HL-60/S4 treated with retinoic acid at 250 ng/mL for 4 days and 3 days (cell line): ENCODE results near the gene KLHL12.
"Not testable (repeated sequence)": the region's sequence is repeated elsewhere in the genome, so short reads cannot be mapped to it uniquely, and the experiment has no call there.

Source experiments
- in situ Hi-C: fragments of 300-500 bp; cut with MboI; formaldehyde crosslinking; loops from 2 replicates; pipeline ENCODE4 v1.7.0; 2022; ENCODE audit warnings: low sequenced_read_pairs

KLHL12 gene

GRCh38 chr1:202952099-202952498 lies 25.1 kb upstream of the KLHL12 start:
- in situ Hi-C loops = no loop called here

- in situ Hi-C loops = no loop called here
Measured at GRCh38 chr1:202951437-202951836, 24.4 kb upstream of the KLHL12 start.

DNA sequence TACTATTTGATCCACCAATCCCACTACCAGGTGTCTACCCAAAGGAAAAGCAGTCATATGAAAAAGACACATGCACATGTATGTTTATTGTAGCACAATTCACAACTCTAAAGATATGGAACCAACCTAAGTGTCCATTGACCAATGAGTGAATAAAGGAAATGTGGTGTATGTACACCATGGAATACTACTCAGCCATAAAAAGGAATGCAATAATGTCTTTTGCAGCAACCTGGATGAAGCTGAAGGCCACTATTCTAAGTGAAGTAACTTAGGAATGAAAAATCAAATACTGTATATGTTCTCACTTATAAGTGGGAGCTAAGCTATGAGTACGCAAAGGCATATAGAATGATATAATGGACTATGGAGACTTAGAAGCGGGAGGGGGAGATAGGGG lies 18.4 kb upstream of the KLHL12 start:
- in situ Hi-C loops = no loop called here

GRCh38 chr1:202944438-202944921 lies 17.4 kb upstream of the KLHL12 start:
- in situ Hi-C loops = no loop called here

DNA sequence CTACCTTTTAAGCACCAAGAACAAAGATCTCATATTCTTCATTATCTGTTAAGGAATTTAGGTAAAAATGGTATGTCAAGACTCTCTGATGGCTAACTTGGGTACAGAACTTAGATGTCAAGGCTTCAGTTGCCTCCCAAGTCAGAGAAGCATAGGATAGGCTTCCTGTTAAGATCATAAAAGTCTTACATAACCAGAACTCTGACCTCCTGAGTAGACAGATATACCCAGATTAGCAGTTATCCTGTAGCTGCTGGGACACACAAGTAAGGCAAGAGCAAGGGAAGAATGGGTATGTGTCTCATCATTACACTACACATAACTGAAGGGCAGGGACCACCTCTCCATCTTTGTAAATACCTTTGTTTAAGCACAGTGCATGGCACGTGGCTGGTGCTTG lies 15.4 kb upstream of the KLHL12 start:
- in situ Hi-C loops = no loop called here

- in situ Hi-C loops = no loop called here
Measured at GRCh38 chr1:202941372-202941771, 14.3 kb upstream of the KLHL12 start.

- in situ Hi-C loops = no loop called here
Measured at GRCh38 chr1:202940561-202940960, 13.5 kb upstream of the KLHL12 start.

- in situ Hi-C loops = no loop called here
Measured at GRCh38 chr1:202938287-202938925, 11.4 kb upstream of the KLHL12 start.

DNA sequence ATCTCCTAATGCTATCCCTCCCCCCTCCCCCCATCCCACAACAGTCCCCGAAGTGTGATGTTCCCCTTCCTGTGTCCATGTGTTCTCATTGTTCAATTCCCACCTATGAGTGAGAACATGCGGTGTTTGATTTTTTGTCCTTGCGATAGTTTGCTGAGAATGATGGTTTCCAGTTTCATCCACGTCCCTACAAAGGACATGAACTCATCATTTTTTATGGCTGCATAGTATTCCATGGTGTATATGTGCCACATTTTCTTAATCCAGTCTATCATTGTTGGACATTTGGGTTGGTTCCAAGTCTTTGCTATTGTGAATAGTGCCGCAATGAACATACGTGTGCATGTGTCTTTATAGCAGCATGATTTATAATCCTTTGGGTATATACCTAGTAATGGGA lies 9.4 kb upstream of the KLHL12 start:
- in situ Hi-C loops = not testable (repeated sequence)

DNA sequence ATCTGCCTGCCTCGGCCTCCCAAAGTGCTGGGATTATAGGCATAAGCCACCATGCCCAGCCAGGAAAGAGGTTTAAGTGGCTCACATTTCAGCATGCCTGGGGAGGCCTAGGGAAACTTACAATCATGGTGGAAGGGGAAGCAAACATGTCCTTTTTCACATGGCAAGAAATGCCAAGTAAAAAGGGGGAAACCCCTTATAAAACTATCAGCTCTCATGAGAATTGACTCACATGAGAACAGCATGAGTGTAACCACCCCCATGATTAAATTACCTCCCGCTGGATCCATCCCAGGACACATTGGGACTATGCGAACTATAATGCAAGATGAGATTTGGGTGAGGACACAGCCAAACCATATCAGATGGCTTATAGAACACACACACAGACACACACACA lies 8.8 kb upstream of the KLHL12 start:
- in situ Hi-C loops = no loop called here

DNA sequence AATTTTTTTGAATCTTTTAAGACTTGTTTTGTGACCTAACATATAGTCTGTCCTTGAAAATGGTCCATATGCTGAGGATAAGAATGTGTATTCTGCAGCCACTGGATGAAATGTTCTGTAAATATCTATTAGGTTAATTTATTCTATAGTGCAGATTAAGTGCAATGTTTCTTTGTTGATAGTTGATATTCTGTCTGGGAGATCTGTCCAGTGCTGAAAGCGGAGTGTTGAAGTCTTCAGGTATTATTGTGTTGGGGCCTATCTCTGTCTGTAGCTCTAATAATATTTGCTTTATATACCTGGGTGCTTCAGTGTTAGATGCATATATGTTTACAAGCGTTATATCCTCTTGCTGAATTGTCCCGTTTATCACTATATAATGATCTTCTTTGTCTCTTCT lies 7.7 kb upstream of the KLHL12 start:
- in situ Hi-C loops = no loop called here

DNA sequence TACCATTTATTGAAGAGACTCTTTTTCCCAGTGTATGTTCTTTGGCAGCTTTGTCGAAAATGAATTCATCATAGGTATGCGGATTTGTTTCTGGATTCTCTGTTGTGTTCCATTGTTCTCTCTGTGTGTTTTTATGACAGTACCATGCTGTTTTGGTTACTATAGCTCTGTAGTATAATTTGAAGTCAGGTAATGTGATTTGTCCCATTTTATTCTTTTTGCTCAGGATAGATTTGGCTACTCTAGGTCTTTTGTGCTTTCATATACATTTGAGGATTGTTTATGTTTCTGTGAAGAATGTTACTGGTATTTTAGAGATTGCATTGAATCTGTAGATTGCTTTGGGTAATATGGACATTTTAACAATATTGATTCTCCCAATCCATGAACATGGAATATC lies 5.4 kb upstream of the KLHL12 start:
- in situ Hi-C loops = no loop called here

DNA sequence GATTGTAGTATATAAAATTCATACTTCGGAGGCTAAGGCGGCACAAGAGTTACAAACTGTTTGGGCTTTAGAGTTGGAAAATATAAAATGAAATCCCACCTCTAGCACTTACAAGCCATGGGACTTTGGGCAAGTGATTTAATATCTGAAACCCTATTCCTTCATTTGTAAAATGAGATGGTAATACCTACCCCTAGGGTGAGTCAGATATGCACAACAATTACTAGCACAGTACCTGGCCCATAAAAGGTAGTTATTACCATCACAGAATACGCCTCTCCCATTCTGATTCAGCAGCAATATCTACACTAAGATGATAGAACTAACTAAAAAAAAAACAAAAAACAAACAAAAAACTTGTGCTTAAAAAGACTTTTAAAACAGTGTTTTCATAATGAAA lies 3.5 kb downstream of the KLHL12 start:
- in situ Hi-C loops = no loop called here

GRCh38 chr1:202919615-202920014 lies 7.4 kb downstream of the KLHL12 start:
- in situ Hi-C loops = no loop called here

- in situ Hi-C loops = no loop called here
Measured at GRCh38 chr1:202915146-202915545, 11.9 kb downstream of the KLHL12 start.

- in situ Hi-C loops = not testable (repeated sequence)
Measured at GRCh38 chr1:202912476-202912875, 14.6 kb downstream of the KLHL12 start.

DNA sequence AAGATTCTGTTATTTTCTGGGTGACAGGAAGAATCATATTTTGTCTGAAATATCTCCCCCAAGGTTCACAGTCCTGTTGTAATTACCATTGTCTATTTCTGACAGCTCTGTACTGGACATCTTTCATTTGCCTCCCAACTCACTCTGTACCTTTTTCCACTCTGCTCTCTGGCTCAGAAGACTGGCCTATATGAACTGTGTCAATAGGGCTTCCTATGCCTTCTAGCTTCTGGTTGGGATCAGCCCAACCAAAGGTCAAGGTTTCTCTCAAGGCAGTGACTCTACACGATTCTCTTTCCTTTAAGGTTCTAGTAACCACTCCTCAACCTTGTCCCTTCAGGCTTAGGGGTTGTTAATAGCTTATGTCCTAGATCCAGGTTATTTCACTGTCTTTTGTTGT lies 17.5 kb downstream of the KLHL12 start:
- in situ Hi-C loops = no loop called here

DNA sequence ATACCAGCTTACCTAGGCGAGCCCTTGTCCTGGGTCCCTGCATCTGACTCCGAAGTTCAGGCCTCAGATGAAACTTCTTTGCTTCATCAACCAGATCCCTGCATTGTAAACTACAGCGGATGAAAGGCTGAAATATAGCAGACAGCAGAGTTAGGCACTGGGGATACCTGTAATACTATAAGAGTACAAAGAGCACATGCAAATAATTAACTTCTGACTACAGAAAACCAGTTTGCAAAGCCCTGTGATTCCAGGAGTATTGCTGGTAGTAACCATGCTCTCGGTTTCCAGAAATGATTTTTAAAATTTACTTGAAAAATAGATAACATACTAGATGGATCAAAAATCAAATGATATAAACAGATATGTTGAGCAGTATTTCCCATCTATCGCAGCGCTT lies 18.0 kb downstream of the KLHL12 start:
- in situ Hi-C loops = no loop called here

GRCh38 chr1:202905331-202905730 lies 21.7 kb downstream of the KLHL12 start:
- in situ Hi-C loops = no loop called here

GRCh38 chr1:202903808-202904207 lies 23.2 kb downstream of the KLHL12 start:
- in situ Hi-C loops = not testable (repeated sequence)

GRCh38 chr1:202901555-202901954 lies 25.5 kb downstream of the KLHL12 start:
- in situ Hi-C loops = no loop called here

GRCh38 chr1:202892501-202892900 lies 34.5 kb downstream of the KLHL12 start:
- in situ Hi-C loops = no loop called here

- in situ Hi-C loops = no loop called here
Measured at GRCh38 chr1:202890392-202890791, 36.6 kb downstream of the KLHL12 start.
